GM19372 (cell line): ENCODE data around the gene MINDY2.

ENCODE experiments used
- ATAC-seq: cut with Tn5 transposase; IDR thresholded peaks from one replicate; pipeline ENCODE4 v1.9.1; 2021; ENCODE audit warnings: mild to moderate bottlenecking, low read depth, moderate library complexity; ENCODE audit not compliant: unreplicated experiment

MINDY2 gene, protein sequence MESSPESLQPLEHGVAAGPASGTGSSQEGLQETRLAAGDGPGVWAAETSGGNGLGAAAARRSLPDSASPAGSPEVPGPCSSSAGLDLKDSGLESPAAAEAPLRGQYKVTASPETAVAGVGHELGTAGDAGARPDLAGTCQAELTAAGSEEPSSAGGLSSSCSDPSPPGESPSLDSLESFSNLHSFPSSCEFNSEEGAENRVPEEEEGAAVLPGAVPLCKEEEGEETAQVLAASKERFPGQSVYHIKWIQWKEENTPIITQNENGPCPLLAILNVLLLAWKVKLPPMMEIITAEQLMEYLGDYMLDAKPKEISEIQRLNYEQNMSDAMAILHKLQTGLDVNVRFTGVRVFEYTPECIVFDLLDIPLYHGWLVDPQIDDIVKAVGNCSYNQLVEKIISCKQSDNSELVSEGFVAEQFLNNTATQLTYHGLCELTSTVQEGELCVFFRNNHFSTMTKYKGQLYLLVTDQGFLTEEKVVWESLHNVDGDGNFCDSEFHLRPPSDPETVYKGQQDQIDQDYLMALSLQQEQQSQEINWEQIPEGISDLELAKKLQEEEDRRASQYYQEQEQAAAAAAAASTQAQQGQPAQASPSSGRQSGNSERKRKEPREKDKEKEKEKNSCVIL

DNA sequence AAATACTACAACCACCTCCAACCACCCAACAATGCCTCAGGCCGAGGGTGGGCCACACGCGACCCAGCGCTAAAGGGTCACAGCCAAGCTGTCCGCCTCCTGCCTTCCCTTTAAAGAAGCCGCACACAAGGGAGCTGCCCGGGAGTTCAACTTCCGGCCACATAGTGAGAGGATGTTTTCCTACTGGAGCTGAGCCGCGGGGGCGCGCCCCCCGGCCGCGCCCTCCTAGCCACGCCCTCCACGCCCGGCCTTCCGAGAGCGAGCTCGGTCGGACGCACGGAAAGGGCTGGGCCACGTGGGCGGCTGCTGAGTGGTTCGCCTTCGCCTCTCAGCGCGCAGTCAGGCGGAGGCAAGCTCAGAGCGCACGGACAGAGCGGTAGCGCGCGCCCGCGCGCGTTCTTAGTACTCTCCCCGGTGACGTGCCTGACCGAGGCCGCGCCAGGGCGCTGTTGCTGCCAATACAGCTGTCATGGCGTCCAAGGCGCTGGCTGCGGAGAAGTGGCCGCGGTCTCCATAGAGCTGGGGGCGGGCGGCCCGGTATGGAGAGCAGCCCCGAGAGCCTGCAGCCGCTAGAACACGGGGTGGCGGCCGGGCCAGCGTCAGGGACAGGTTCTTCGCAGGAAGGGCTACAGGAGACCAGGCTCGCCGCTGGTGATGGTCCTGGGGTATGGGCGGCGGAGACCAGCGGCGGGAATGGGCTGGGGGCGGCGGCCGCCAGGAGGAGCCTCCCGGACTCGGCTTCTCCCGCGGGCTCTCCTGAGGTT, at the start of gene MINDY2:
MINDY2 (plus strand) TSS at position 446 of the 764 bp plus-strand sequence; CDS start at position 540, 94 bp downstream.
- ATAC-seq = peak; percentile 93

DNA sequence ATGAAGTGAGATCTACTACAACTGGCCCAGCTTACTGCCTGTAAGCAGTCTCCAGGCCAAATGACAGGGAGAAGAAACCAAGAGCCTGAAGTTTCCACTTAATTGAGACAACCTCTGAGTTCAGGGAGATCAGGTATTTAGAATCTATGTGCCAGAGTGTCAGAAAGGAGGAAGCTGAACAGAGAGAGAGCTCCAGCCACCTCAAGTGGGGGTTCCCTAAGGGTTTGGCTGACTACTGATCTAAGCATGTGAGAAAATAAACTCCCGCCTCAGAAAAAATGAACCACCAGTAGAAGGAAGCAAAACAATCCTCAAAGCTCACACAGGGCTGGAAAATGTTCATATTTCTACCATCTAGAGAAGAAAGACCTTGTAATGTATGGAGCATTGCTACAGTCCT, 46.6 kb upstream of the MINDY2 start:
- no peak for ATAC-seq

DNA sequence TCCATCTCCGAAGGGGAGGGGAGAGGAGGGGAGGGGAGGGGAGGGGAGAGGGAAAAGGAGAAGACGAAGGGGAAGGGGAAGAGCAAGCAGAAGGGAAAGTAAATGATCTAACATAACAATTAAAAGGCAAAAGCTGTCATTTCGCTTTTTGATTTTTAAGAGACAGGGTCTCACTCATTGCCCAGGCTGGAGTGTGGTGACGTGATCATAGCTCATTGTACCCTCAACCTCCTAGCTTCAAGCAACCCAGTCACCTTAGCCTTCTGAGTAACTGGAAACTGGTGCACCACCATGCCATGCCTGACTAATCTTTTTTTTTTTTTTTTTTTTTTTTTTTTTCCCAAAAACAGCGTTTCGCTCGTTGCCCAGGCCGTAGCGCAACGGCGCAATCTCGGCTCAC, 44.2 kb upstream of the MINDY2 start:
- ATAC-seq = no peak

DNA sequence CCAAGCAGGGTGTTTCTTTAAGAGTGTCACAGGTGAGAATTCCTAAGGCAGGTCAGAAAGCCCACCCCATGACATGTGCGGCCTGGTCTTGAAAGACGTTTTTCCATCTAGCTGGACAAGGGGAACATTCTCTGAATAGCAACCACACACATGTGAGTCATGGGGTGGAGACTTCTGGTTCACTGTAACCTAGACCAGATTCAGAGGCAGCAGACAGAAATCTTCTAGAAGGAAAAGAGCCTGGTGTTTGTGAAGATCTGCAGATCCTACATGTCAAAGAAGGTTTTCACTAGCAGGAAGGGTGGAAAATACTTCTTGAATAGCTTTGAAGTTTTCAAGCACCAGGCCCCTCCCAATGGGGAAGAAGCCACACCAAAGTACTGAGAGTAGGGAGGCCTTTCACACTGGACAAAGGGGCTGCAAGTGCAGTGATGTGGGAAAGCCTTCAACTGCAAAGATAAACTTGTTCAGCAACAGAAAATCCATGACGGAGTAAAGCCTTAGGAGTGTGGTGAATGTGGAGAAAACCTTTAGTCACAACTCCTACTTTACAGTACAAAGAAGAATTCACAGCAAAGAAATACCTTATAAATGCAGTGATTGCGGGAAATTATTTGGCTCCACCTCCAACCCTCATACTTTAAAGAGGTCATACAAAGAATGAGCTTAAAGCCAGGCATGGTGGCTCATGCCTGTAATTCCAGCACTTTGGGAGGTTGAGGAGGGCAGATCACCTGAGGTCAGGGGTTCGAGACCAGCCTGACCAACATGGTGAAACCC, 39.2 kb upstream of the MINDY2 start:
- ATAC-seq = no peak

GRCh38 chr15:58732625-58733363, 38.3 kb upstream of the MINDY2 start:
- no peak for ATAC-seq

DNA sequence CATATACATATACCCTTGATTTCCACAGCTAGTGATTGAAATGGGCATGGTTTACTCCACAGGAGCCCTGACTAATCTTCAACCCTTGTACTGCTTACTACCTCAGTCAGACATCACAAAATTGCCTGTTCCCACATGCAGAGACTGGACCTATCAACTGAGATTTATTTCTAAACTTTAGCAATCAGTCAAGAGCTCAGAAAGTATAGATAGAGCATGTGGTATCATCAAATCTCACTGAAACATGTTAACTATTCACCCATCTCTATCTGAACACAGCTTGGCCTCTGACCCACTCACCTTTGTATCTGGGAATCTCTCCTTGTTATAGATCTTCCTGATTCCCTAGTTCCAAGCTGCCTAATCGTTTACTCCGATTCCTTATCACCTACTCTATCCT, 36.2 kb upstream of the MINDY2 start:
- ATAC-seq = no peak

- no peak for ATAC-seq
Observed at GRCh38 chr15:58736018-58736643, 35.0 kb upstream of the MINDY2 start.

GRCh38 chr15:58737298-58737697, 33.8 kb upstream of the MINDY2 start:
- ATAC-seq = no peak

GRCh38 chr15:58738046-58738707, 32.9 kb upstream of the MINDY2 start:
- no peak for ATAC-seq

GRCh38 chr15:58740436-58740835, 30.7 kb upstream of the MINDY2 start:
- no peak for ATAC-seq

DNA sequence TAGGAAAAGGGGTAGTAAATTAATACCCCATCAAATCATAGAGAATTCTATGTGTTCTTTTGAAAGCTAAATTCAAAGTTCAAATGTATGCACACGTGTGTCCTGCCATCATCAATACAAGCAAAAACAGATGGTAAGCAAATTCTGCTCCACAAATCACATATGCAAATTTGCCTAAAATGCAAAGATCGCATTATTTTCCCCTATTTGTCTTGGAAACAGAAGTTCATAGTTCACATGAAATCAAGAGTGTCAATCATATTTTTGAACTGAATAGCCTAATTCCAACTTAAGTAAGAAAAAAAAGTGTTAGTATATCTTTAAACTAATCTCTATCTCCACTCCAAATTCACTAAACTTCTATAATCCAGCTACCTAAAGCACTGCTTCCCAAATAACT, 30.1 kb upstream of the MINDY2 start:
- ATAC-seq = no peak

DNA sequence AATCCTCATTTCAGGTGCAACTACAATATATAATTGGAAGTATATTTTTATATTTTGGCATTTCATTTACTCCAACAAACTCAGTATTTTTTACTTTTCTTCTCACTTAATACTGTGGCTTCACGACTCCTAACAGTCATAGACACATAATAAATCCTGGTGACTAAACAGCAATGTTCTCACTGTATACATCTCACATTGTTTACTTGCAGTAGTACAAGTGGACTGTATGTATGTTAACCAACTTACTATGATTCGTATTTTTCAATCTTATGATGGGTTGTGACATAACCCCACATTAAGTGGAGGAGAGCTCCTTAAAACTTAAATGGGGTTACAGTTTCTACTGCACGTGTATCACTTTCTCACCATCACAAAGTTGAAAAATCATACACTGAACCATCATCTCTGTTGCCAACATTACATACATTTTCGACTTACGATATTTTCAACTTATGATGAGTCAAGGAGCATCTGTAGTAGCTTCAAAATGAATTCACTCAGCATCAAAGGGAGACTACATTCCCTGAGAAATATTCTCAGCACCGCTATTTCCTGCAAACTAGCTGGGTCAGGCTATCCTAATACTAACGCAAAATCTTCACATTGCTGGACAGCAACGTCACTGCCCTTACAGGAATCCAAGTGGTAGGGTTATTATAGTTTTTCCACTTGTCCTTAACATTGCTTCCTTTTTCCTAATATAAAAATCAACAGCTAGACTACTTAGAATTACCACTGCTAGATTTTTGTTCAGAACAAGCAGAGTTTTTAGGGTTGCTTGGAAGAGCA, 28.9 kb upstream of the MINDY2 start:
- no peak for ATAC-seq

DNA sequence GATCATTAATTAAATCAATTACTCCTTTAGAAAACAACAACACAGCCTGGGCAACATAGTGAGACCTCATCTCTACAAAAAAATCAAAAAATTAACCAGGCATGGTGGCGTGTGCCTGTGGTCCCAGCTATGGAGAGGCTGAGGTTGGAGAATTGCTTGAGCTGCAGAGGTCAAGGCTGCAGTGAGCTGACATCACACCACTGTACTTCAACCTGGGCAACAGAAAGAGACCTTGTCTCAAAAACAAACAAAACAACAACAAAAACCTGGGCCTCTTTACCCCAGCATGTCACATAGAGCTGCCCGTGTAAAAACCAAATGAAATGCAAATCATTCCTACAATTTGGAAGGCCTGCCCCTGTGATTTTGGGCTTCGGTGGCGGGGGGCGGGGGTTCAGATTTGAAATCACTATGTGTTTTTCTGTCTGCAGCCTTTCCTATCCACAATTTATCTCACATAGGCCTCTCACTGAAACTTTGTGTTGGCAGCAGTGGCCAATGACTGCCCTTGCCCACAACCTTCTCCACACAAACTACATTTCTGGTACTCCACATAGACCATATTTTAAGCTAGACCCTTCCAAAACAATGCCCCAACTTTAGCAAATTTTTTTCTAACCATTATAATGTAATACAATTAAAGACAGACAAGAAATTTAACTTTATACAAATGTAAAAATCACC, 28.1 kb upstream of the MINDY2 start:
- ATAC-seq = no peak

GRCh38 chr15:58746174-58746573, 24.9 kb upstream of the MINDY2 start:
- ATAC-seq = no peak

DNA sequence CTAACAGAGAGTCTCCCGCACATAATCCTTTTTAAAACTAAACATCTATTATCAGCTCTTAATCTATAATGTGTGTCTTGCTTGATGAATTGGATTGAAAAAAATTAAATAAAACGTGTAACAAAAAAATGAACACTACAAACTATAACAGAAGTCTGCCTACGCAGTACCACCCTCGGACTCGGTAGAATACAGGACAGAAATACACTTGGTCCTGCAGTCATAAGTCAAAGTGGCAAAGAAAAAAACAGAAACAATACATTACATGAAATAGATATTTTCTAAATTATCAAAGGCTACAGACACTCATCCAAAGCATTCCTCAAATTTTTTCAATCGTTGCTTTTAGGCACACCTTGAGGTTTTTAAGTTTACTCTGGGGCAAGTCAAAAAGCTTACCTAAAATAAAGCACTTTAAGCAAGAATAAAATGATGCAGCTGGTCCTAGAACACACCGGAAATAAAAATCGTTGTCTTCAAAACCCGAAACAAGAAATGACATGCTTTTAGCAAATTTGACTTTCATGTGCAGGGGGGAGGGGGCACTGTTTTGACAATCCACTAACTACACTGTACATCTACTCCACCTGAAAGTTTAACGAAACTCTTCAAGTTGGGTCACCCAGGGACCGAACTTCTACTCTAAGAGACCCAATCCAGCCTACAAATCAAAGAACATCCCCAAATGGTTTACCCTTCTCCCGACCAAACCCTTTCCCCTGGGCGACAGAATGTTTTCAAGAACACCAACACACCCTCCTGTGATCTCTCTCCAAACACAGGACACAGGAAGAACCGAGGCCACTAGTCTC, 22.9 kb upstream of the MINDY2 start:
- no peak for ATAC-seq

GRCh38 chr15:58748852-58749531, 22.1 kb upstream of the MINDY2 start:
- ATAC-seq = peak; percentile 29
